ENCODE measurements around the gene TSC22D2.

Gene TSC22D2

GRCh38 chr3:150454622-150455021 lies 46.5 kb downstream of the TSC22D2 start:
- H3K27ac ChIP-seq (ENCODE audit: low read depth, low read length): no peak overlapping the region
- peaks cover 5% of the 10 kb centered on the region; the same call in 1 of the 2 replicates for H3K79me2 ChIP-seq (ENCODE audit: control insufficient read depth, low read length)
- H3K27me3 ChIP-seq (ENCODE audit: control insufficient read depth, low read length): no peaks in the 10 kb centered on the region
- H3K4me2 ChIP-seq (ENCODE audit: low read length): no peak overlapping the region
- no peaks in the 10 kb centered on the region for H3F3A ChIP-seq (ENCODE audit: control insufficient read depth, insufficient read depth)
- H3K36me3 ChIP-seq (ENCODE audit: control insufficient read depth, low read length): peaks cover 25% of the 10 kb centered on the region
- no peaks in the 10 kb centered on the region for H3K4me1 ChIP-seq (ENCODE audit: control insufficient read depth, low read length)
- no peaks in the 10 kb centered on the region for H4K20me1 ChIP-seq (ENCODE audit: control insufficient read depth, insufficient read depth, low read depth, low read length)
- no peaks in the 10 kb centered on the region for H3K9me2 ChIP-seq (replicated peaks; ENCODE audit: control insufficient read depth, low read length)
- H3K9me3 ChIP-seq (ENCODE audit: control insufficient read depth, insufficient read depth, low read length): no peaks in the 10 kb centered on the region
- H3K4me3 ChIP-seq (ENCODE audit: low read length): no peak overlapping the region
- TF ChIP-seq EZH2phosphoT487 (IDR thresholded peaks at IDR 0.05; ENCODE audit: borderline replicate concordance, low read length) (no peak), CTCF (IDR thresholded peaks at IDR 0.05; ENCODE audit: low read depth, low read length, poor library complexity, severe bottlenecking) (no peak)

DNA sequence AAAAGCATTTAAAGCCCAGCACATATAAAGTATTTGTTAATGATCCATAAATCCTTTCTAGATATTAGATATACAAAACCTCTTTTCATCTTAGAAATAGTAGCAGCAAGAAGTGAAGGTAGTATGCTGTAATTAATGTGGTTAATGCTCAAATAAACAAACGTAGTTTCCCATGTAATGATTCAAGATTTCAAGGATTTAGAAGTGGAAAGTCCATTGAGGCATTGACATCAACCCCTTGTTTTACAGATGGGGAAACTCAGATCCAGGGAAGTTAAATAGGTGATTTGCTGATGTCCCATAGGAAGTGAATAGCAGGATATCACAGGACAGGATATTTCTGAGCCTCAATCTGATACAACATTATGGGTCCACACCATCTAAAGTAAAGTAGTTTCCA lies 47.2 kb downstream of the TSC22D2 start:
- Histone ChIP-seq H3K4me3 (ENCODE audit: low read length) (no peak overlapping the region), H3F3A (ENCODE audit: control insufficient read depth, insufficient read depth) (no peaks in the 10 kb centered on the region), H3K36me3 (ENCODE audit: control insufficient read depth, low read length) (peaks cover 28% of the 10 kb centered on the region), H3K4me1 (ENCODE audit: control insufficient read depth, low read length) (no peaks in the 10 kb centered on the region), H4K20me1 (ENCODE audit: control insufficient read depth, insufficient read depth, low read depth, low read length) (no peaks in the 10 kb centered on the region), H3K27me3 (ENCODE audit: control insufficient read depth, low read length) (no peaks in the 10 kb centered on the region), H3K27ac (ENCODE audit: low read depth, low read length) (no peak overlapping the region), H3K9me3 (ENCODE audit: control insufficient read depth, insufficient read depth, low read length) (no peaks in the 10 kb centered on the region), H3K4me2 (ENCODE audit: low read length) (no peak overlapping the region), H3K9me2 (replicated peaks; ENCODE audit: control insufficient read depth, low read length) (no peaks in the 10 kb centered on the region), H3K79me2 (ENCODE audit: control insufficient read depth, low read length) (peaks cover 5% of the 10 kb centered on the region; the same call in 1 of the 2 replicates)
- no peak for TF ChIP-seq CTCF (IDR thresholded peaks at IDR 0.05; ENCODE audit: low read depth, low read length, poor library complexity, severe bottlenecking)
- TF ChIP-seq EZH2phosphoT487 (IDR thresholded peaks at IDR 0.05; ENCODE audit: borderline replicate concordance, low read length): no peak

DNA sequence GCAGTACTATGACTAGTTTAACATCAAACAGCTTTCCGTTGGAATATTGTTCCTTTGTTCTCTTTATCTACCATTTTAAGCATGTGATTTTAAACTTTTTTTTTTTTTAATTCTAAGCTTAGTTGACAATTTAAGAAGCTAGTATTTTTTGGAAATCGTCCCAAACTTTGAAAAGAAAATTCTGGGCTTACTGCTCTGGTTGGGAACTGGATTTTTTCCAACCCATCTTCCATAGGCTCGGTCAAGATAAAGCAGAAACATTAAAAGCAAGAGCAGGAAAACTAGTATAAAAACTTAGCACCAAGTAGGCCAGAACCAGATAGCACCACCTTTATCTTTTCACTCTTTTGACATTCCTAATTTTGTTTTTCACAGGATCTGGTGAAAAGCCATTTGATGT lies 49.9 kb downstream of the TSC22D2 start:
- no peak overlapping the region for H3K4me2 ChIP-seq (ENCODE audit: low read length)
- peaks cover 3% of the 10 kb centered on the region; the same call in 1 of the 2 replicates for H3K79me2 ChIP-seq (ENCODE audit: control insufficient read depth, low read length)
- no peaks in the 10 kb centered on the region for H3K27me3 ChIP-seq (ENCODE audit: control insufficient read depth, low read length)
- no peaks in the 10 kb centered on the region for H3K9me2 ChIP-seq (replicated peaks; ENCODE audit: control insufficient read depth, low read length)
- H3K4me3 ChIP-seq (ENCODE audit: low read length): no peak overlapping the region
- no peak for TF ChIP-seq EZH2phosphoT487 (IDR thresholded peaks at IDR 0.05; ENCODE audit: borderline replicate concordance, low read length)
- TF ChIP-seq CTCF (IDR thresholded peaks at IDR 0.05; ENCODE audit: low read depth, low read length, poor library complexity, severe bottlenecking): no peak
- H3K36me3 ChIP-seq (ENCODE audit: control insufficient read depth, low read length): peaks cover 28% of the 10 kb centered on the region
- H3K27ac ChIP-seq (ENCODE audit: low read depth, low read length): no peak overlapping the region
- no peaks in the 10 kb centered on the region for H3K9me3 ChIP-seq (ENCODE audit: control insufficient read depth, insufficient read depth, low read length)
- no peaks in the 10 kb centered on the region for H4K20me1 ChIP-seq (ENCODE audit: control insufficient read depth, insufficient read depth, low read depth, low read length)
- H3F3A ChIP-seq (ENCODE audit: control insufficient read depth, insufficient read depth): no peaks in the 10 kb centered on the region
- no peaks in the 10 kb centered on the region for H3K4me1 ChIP-seq (ENCODE audit: control insufficient read depth, low read length)

Measured in DOHH2 (cell line).